Measurements from ENCODE around the gene FLACC1. TPM values are rescaled to one million over a fixed set of nuclear protein-coding genes. Genes with fewer than 3 reads are reported as not detected.

FLACC1 gene
- total RNA-seq, 6 experiments from 2014 or later: 0.74 to 2.0 (median 0.91) TPM

- ATAC-seq (no peak), DNase-seq (no peak)
- Histone ChIP-seq H3K4me1 (peaks cover 0 to 5% (median 0%) of the 10 kb centered on the region in 4 donors), H3K27me3 (no peaks in the 10 kb centered on the region), H3K9me3 (no peaks in the 10 kb centered on the region), H3K4me3 (no peak overlapping the region), H3K27ac (no peak overlapping the region), H3K36me3 (no peaks in the 10 kb centered on the region)
- WGBS (ENCODE audit: insufficient coverage, low coverage, low lambda C conversion rate, missing lambda C conversion rate): 100% methylated on average over 3 of the region's 3 CpGs
- TF ChIP-seq CTCF (IDR thresholded peaks at IDR 0.05) (no peak), POLR2A (IDR thresholded peaks at IDR 0.05) (no peak)
- intact Hi-C loops (cut with DNase I): loop anchor here in 1 of 2 donors (10.0 kb wide), 1 partner anchor 109 kb away; no protein-coding TSS in a partner anchor
Measured at GRCh38 chr2:201256082-201256481, 101.1 kb downstream of the FLACC1 start.

GRCh38 chr2:201255408-201256033 is 101.6 kb downstream of the FLACC1 start:
- TF ChIP-seq POLR2A (IDR thresholded peaks at IDR 0.05): no peak
- no peak for TF ChIP-seq CTCF (IDR thresholded peaks at IDR 0.05)
- 97% methylated on average over 3 of the region's 3 CpGs for WGBS (ENCODE audit: insufficient coverage, low coverage, low lambda C conversion rate, missing lambda C conversion rate)
- no peak for DNase-seq
- intact Hi-C loops (cut with DNase I): loop anchor here in 1 of 2 donors (10.0 kb wide), 1 partner anchor 109 kb away; no protein-coding TSS in a partner anchor
- no peak for ATAC-seq
- no peaks in the 10 kb centered on the region for H3K9me3 ChIP-seq
- H3K27me3 ChIP-seq: no peaks in the 10 kb centered on the region
- H3K27ac ChIP-seq: no peak overlapping the region
- no peaks in the 10 kb centered on the region for H3K36me3 ChIP-seq
- peaks cover 0 to 5% (median 0%) of the 10 kb centered on the region in 4 donors for H3K4me1 ChIP-seq
- H3K4me3 ChIP-seq: no peak overlapping the region

- ATAC-seq (no peak), DNase-seq (no peak)
- TF ChIP-seq POLR2A (IDR thresholded peaks at IDR 0.05) (no peak), CTCF (IDR thresholded peaks at IDR 0.05) (no peak)
- Histone ChIP-seq H3K9me3 (no peaks in the 10 kb centered on the region), H3K4me3 (no peak overlapping the region), H3K4me1 (no peaks in the 10 kb centered on the region), H3K36me3 (no peaks in the 10 kb centered on the region), H3K27ac (no peak overlapping the region), H3K27me3 (no peaks in the 10 kb centered on the region)
- WGBS (ENCODE audit: insufficient coverage, low coverage, low lambda C conversion rate, missing lambda C conversion rate): 64% methylated on average over 5 of the region's 5 CpGs
- intact Hi-C loops (cut with DNase I): loop anchor here in 1 of 2 donors (10.0 kb wide), 1 partner anchor 111 kb away; no protein-coding TSS in a partner anchor
Measured at GRCh38 chr2:201254081-201254730, 102.9 kb downstream of the FLACC1 start.

DNA sequence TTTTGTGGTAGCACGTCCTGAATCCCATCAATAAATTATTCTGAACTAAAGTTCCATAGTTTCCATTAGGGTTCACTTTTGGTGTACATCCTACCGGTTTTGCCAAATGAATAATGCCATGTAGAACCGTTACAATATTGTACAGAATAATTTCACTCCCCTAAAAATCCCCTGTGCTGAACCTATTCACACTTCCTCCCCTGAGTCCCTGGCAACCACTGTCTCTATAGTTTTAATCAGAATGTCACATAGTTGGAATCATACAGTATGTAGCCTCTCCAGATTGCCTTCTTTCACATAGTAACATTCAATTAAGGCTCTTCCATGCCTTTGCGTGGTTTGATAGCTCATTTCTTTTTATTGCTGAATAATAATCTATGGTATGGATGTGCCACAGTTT is 106.4 kb downstream of the FLACC1 start:
- Histone ChIP-seq H3K4me1 (peaks cover 0 to 7% (median 0%) of the 10 kb centered on the region in 4 donors), H3K36me3 (no peaks in the 10 kb centered on the region), H3K4me3 (no peak overlapping the region), H3K27ac (no peak overlapping the region), H3K9me3 (no peaks in the 10 kb centered on the region), H3K27me3 (no peaks in the 10 kb centered on the region)
- ATAC-seq (no peak), DNase-seq (no peak)
- 87% methylated on average over 4 of the region's 4 CpGs for WGBS (ENCODE audit: insufficient coverage, low coverage, low lambda C conversion rate, missing lambda C conversion rate)
- TF ChIP-seq POLR2A (IDR thresholded peaks at IDR 0.05) (no peak), CTCF (IDR thresholded peaks at IDR 0.05) (no peak)
- intact Hi-C loops (cut with DNase I): loop anchor here in 1 of 2 donors (10.0 kb wide), 1 partner anchor 114 kb away; no protein-coding TSS in a partner anchor

Measured in right lobe of liver (tissue), 6 donors.